SK-N-SH (cell line): Measurements from ENCODE around the gene APBA2. TPM values are rescaled to one million over a fixed set of nuclear protein-coding genes. Genes with fewer than 3 reads are reported as not detected.

ENCODE experiments used
- CTCF ChIA-PET: fragments of 300-600, 350-600 bp; formaldehyde crosslinking; extraction: SDS; loops from one replicate; lab custom pipeline; 2021; lab: Yijun Ruan, JAX
- POLR2A ChIA-PET: fragments of 350-600 bp; sonication (Branson Sonifier 250); formaldehyde crosslinking; extraction: SDS; loops from one replicate; lab custom pipeline; 2020; ENCODE audit warnings: antibody characterized with exemption, inconsistent platforms; lab: Yijun Ruan, JAX
- DNase-seq: peaks from one replicate; pipeline ENCODE4 v3.0.0; 2012
- H2AFZ ChIP-seq: fragments of 200-600 bp; sonication (generic); 2 replicates; pipeline ENCODE4 v1.8.1; 2016; ENCODE audit warnings: antibody characterized with exemption, mild to moderate bottlenecking, low read depth
- H3F3A ChIP-seq: fragments of 200-600 bp; sonication (generic); replicated peaks from 2 replicates; pipeline ENCODE3; 2016; ENCODE audit warnings: antibody characterized with exemption, mild to moderate bottlenecking; ENCODE audit not compliant: insufficient read depth
- H3K27ac ChIP-seq, 2 experiments: fragments of 200-500 bp in 1 of 2; fragments of 200-600 bp in 1 of 2; sonication (Bioruptor generic) in 1 of 2; sonication (generic), shearing (Covaris generic) in 1 of 2; 2 replicates each; pipeline versions ENCODE4 v1.5.1 to v1.6.1; 2014 to 2016; ENCODE audit warnings: low read depth in 2 of 2, inconsistent platforms in 1 of 2, low read length in 1 of 2, mild to moderate bottlenecking in 1 of 2, mixed read lengths in 1 of 2
- H3K27me3 ChIP-seq: fragments of 200-600 bp; sonication (generic), shearing (Covaris generic); 2 replicates; pipeline ENCODE4 v1.6.1; 2016; ENCODE audit warnings: mixed run types; ENCODE audit not compliant: insufficient read depth
- H3K36me3 ChIP-seq, 2 experiments: fragments of 200-500 bp in 1 of 2; fragments of 200-600 bp in 1 of 2; sonication (Bioruptor generic) in 1 of 2; sonication (generic) in 1 of 2; replicated peaks in 1 of 2; 2 replicates each; pipeline versions ENCODE3 to v1.5.1; 2014 to 2016; ENCODE audit warnings: low read length in 1 of 2, mild to moderate bottlenecking in 1 of 2; ENCODE audit not compliant: insufficient read depth in 2 of 2, control insufficient read depth in 1 of 2
- H3K4me1 ChIP-seq, 2 experiments: fragments of 200-500 bp in 1 of 2; fragments of 200-600 bp in 1 of 2; sonication (Bioruptor generic) in 1 of 2; sonication (generic), shearing (Covaris generic) in 1 of 2; 2 replicates each; pipeline versions ENCODE4 v1.5.1 to v1.6.1; 2014 to 2016; ENCODE audit warnings: low read depth in 1 of 2, low read length in 1 of 2, mixed run types in 1 of 2; ENCODE audit not compliant: insufficient read depth in 2 of 2, control insufficient read depth in 1 of 2
- H3K4me2 ChIP-seq: fragments of 200-600 bp; sonication (generic), shearing (Covaris generic); 2 replicates; pipeline ENCODE4 v1.6.1; 2017; ENCODE audit warnings: mixed run types
- H3K4me3 ChIP-seq, 2 experiments: fragments of 200-500 bp in 1 of 2; fragments of 200-600 bp in 1 of 2; sonication (Bioruptor generic) in 1 of 2; sonication (generic), shearing (Covaris generic) in 1 of 2; 2 replicates each; pipeline versions ENCODE4 v1.5.1 to v1.8.1; 2014 to 2016; ENCODE audit warnings: low read depth in 2 of 2, inconsistent platforms in 1 of 2, low read length in 1 of 2, mild to moderate bottlenecking in 1 of 2, mixed read lengths in 1 of 2, moderate library complexity in 1 of 2
- H3K79me2 ChIP-seq: fragments of 200-600 bp; sonication (generic); 2 replicates; pipeline ENCODE4 v1.8.1; 2017; ENCODE audit warnings: mild to moderate bottlenecking; ENCODE audit not compliant: insufficient read depth
- H3K9ac ChIP-seq: fragments of 200-600 bp; sonication (generic); 2 replicates; pipeline ENCODE4 v1.6.1; 2017; ENCODE audit warnings: mixed run types
- H3K9me2 ChIP-seq: fragments of 200-600 bp; sonication (generic); 2 replicates; pipeline ENCODE4 v1.6.1; 2017; ENCODE audit warnings: mixed run types
- H3K9me3 ChIP-seq: fragments of 200-600 bp; sonication (generic); 2 replicates; pipeline ENCODE4 v1.6.1; 2017; ENCODE audit warnings: mixed run types, mild to moderate bottlenecking, moderate library complexity
- H4K20me1 ChIP-seq: fragments of 200-600 bp; sonication (generic); 2 replicates; pipeline ENCODE4 v1.6.1; 2017; ENCODE audit warnings: mild to moderate bottlenecking, mixed run types; ENCODE audit not compliant: insufficient read depth
- EP300 ChIP-seq, 2 experiments: IDR thresholded peaks; 2 replicates each; pipeline versions ENCODE4 v1.4.0 to v1.6.1; 2012; ENCODE audit warnings: borderline replicate concordance in 1 of 2, low read depth in 1 of 2, low read length in 1 of 2
- EZH2phosphoT487 ChIP-seq: fragments of 200-600 bp; sonication (generic); IDR thresholded peaks from 2 replicates; pipeline ENCODE4 v1.6.1; 2017; ENCODE audit warnings: low read depth, mixed run types, mild to moderate bottlenecking, antibody characterized with exemption, moderate library complexity, borderline replicate concordance
- FOSL2 ChIP-seq: IDR thresholded peaks from 2 replicates; pipeline ENCODE4 v1.4.0; 2012; ENCODE audit warnings: low read depth, mild to moderate bottlenecking, moderate library complexity, borderline replicate concordance
- FOXM1 ChIP-seq: IDR thresholded peaks from 2 replicates; pipeline ENCODE4 v1.4.0; 2012; ENCODE audit warnings: low read depth, mild to moderate bottlenecking
- JUND ChIP-seq: IDR thresholded peaks from 2 replicates; pipeline ENCODE4 v1.4.0; 2012
- MAX ChIP-seq: IDR thresholded peaks from 2 replicates; pipeline ENCODE4 v1.4.0; 2012; ENCODE audit warnings: low read depth
- MEF2A ChIP-seq: IDR thresholded peaks from 2 replicates; pipeline ENCODE4 v1.4.0; 2012; ENCODE audit warnings: low read depth, borderline replicate concordance
- MXI1 ChIP-seq: IDR thresholded peaks from 2 replicates; pipeline ENCODE4 v1.6.1; 2012; ENCODE audit warnings: mild to moderate bottlenecking, low read depth, low read length, improper control_type of control experiment
- NFIC ChIP-seq: IDR thresholded peaks from 2 replicates; pipeline ENCODE4 v1.4.0; 2012; ENCODE audit warnings: borderline replicate concordance
- NRF1 ChIP-seq: IDR thresholded peaks from 2 replicates; pipeline ENCODE4 v1.6.1; 2012; ENCODE audit warnings: low read depth, mild to moderate bottlenecking, low read length
- POLR2AphosphoS5 ChIP-seq: IDR thresholded peaks from 2 replicates; pipeline ENCODE4 v1.6.1; 2012; ENCODE audit warnings: low read depth, low read length
- RFX5 ChIP-seq: IDR thresholded peaks from 2 replicates; pipeline ENCODE4 v1.6.1; 2012; ENCODE audit warnings: mild to moderate bottlenecking, improper control_type of control experiment, low read length
- SIN3A ChIP-seq: IDR thresholded peaks from 2 replicates; pipeline ENCODE4 v1.6.1; 2012; ENCODE audit warnings: low read depth, mild to moderate bottlenecking, low read length, moderate library complexity, borderline replicate concordance
- SMC3 ChIP-seq: IDR thresholded peaks from 2 replicates; pipeline ENCODE4 v1.6.1; 2012; ENCODE audit warnings: low read depth, low read length, improper control_type of control experiment
- TEAD4 ChIP-seq: IDR thresholded peaks from 2 replicates; pipeline ENCODE4 v1.4.0; 2012; ENCODE audit warnings: mild to moderate bottlenecking, borderline replicate concordance; ENCODE audit not compliant: insufficient read depth
- USF1 ChIP-seq: IDR thresholded peaks from 2 replicates; pipeline ENCODE4 v1.4.0; 2012; ENCODE audit warnings: low read depth, borderline replicate concordance
- YY1 ChIP-seq: IDR thresholded peaks from 2 replicates; pipeline ENCODE4 v1.4.0; 2012; ENCODE audit warnings: low read depth, mild to moderate bottlenecking
- WGBS: methylation state at CpG from one replicate; pipeline ENCODE4 v1.1.6; 2017; ENCODE audit warnings: low lambda C conversion rate; 5-methylcytosine and 5-hydroxymethylcytosine counted together
- polyA plus RNA-seq, 3 experiments: library from polyadenylated mRNA; depleted of rRNA; stranded (reverse); fragments of >200 nt; gene quantifications; 2 replicates each; pipeline ENCODE4 v1.2.3, GENCODE V29; 2012
- TF ChIP-seq, protein P1 (sequence below): fragments of 200-600 bp; sonication (generic); IDR thresholded peaks from 2 replicates; pipeline ENCODE4 v1.6.1; 2017; ENCODE audit warnings: antibody characterized with exemption, mild to moderate bottlenecking, moderate library complexity
- TF ChIP-seq, protein P2 (sequence below): IDR thresholded peaks from 2 replicates; pipeline ENCODE4 v1.4.0; 2012; ENCODE audit warnings: low read depth, borderline replicate concordance
- TF ChIP-seq, protein P3 (sequence below): fragments of 150-350 bp; IDR thresholded peaks from 2 replicates; pipeline ENCODE4 v1.6.1; 2016; ENCODE audit warnings: mild to moderate bottlenecking, low read depth, low read length

Gene APBA2
- polyA plus RNA-seq, 1 of the 3 experiments (the other 2 are of a cell fraction): 12.7 TPM

- H3K9ac ChIP-seq: no peak overlapping the region
- TF ChIP-seq MEF2A: no peak
- TF ChIP-seq POLR2AphosphoS5: no peak
- no peak for TF ChIP-seq NRF1
- no peak for TF ChIP-seq EZH2phosphoT487
- TF ChIP-seq FOXM1: no peak
- TF ChIP-seq JUND: no peak
- TF ChIP-seq, protein P1, sequence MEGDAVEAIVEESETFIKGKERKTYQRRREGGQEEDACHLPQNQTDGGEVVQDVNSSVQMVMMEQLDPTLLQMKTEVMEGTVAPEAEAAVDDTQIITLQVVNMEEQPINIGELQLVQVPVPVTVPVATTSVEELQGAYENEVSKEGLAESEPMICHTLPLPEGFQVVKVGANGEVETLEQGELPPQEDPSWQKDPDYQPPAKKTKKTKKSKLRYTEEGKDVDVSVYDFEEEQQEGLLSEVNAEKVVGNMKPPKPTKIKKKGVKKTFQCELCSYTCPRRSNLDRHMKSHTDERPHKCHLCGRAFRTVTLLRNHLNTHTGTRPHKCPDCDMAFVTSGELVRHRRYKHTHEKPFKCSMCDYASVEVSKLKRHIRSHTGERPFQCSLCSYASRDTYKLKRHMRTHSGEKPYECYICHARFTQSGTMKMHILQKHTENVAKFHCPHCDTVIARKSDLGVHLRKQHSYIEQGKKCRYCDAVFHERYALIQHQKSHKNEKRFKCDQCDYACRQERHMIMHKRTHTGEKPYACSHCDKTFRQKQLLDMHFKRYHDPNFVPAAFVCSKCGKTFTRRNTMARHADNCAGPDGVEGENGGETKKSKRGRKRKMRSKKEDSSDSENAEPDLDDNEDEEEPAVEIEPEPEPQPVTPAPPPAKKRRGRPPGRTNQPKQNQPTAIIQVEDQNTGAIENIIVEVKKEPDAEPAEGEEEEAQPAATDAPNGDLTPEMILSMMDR: no peak
- TF ChIP-seq MXI1: no peak
- TF ChIP-seq, protein P2, sequence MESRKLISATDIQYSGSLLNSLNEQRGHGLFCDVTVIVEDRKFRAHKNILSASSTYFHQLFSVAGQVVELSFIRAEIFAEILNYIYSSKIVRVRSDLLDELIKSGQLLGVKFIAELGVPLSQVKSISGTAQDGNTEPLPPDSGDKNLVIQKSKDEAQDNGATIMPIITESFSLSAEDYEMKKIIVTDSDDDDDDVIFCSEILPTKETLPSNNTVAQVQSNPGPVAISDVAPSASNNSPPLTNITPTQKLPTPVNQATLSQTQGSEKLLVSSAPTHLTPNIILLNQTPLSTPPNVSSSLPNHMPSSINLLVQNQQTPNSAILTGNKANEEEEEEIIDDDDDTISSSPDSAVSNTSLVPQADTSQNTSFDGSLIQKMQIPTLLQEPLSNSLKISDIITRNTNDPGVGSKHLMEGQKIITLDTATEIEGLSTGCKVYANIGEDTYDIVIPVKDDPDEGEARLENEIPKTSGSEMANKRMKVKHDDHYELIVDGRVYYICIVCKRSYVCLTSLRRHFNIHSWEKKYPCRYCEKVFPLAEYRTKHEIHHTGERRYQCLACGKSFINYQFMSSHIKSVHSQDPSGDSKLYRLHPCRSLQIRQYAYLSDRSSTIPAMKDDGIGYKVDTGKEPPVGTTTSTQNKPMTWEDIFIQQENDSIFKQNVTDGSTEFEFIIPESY: no peak
- no peak for TF ChIP-seq RFX5
- no peak for TF ChIP-seq USF1
- no peak for TF ChIP-seq EP300 (IDR thresholded peaks at IDR 0.05; ENCODE audit: borderline replicate concordance in 1 of 2, low read depth in 1 of 2, low read length in 1 of 2)
- no peak for TF ChIP-seq TEAD4
- CTCF ChIA-PET: interaction anchor here (2.7 to 4.5 kb wide), 2 partner anchors 12 to 23 kb away, joined by 7 to 24 read pairs; no protein-coding TSS in a partner anchor
Observed at GRCh38 chr15:29079479-29079878, 193.7 kb downstream of the APBA2 start.

DNA sequence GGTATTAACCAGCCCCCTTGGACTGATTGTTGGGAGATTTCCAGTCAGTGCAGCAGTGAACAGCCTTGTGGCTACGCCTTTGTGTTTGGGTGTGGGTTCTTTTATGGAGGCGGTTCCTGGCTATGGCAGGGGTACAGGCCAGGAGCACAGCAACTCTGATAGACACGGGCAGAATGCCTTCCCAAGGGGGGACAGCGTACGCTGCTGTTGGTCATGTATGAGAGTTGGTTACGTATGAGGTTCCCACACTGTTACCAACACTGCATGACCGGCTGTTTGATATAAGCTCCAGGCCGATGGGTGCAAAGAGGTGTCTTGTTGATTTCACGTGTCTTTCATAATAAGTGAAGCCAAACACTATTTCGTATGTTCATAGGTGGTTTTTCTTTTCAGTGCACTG is 196.0 kb downstream of the APBA2 start:
- Histone ChIP-seq H3K4me2 (no peak overlapping the region), H4K20me1 (no peaks in the 10 kb centered on the region), H3K27ac (no peak overlapping the region), H3K27me3 (no peaks in the 10 kb centered on the region), H3K9me2 (no peaks in the 10 kb centered on the region), H3K9me3 (no peaks in the 10 kb centered on the region), H3K9ac (no peak overlapping the region), H3F3A (no peaks in the 10 kb centered on the region), H2AFZ (no peak overlapping the region), H3K36me3 (no peaks in the 10 kb centered on the region), H3K4me1 (peaks cover 0 to 8% of the 10 kb centered on the region in 2 experiments; a peak in 1 of 4 replicates), H3K79me2 (no peaks in the 10 kb centered on the region), H3K4me3 (no peak overlapping the region)
- no peak for DNase-seq
- WGBS: 85% methylated on average over 9 of the region's 10 CpGs
- POLR2A ChIA-PET: no interaction called here
- CTCF ChIA-PET: interaction anchor here (1.7 to 4.5 kb wide), 3 partner anchors 9 to 32 kb away, joined by 5 to 24 read pairs (median 16); no protein-coding TSS in a partner anchor
- TF ChIP-seq NFIC (no peak), FOSL2 (no peak), YY1 (no peak), MEF2A (no peak), FOXM1 (no peak), MAX (no peak), SMC3 (no peak), SIN3A (no peak)
- TF ChIP-seq, protein P3, sequence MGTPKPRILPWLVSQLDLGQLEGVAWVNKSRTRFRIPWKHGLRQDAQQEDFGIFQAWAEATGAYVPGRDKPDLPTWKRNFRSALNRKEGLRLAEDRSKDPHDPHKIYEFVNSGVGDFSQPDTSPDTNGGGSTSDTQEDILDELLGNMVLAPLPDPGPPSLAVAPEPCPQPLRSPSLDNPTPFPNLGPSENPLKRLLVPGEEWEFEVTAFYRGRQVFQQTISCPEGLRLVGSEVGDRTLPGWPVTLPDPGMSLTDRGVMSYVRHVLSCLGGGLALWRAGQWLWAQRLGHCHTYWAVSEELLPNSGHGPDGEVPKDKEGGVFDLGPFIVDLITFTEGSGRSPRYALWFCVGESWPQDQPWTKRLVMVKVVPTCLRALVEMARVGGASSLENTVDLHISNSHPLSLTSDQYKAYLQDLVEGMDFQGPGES: no peak
- TF ChIP-seq, protein P1: no peak

More at GRCh38 chr15:29079479-29079878, 193.7 kb downstream of the APBA2 start:
- Histone ChIP-seq H4K20me1 (no peaks in the 10 kb centered on the region), H3K27ac (no peak overlapping the region), H2AFZ (no peak overlapping the region), H3K4me1 (peaks cover 0 to 8% of the 10 kb centered on the region in 2 experiments; a peak in 1 of 4 replicates), H3K4me2 (no peak overlapping the region), H3K79me2 (no peaks in the 10 kb centered on the region), H3K4me3 (no peak overlapping the region), H3K9me3 (no peaks in the 10 kb centered on the region), H3K27me3 (no peaks in the 10 kb centered on the region), H3K36me3 (no peaks in the 10 kb centered on the region), H3K9me2 (no peaks in the 10 kb centered on the region), H3F3A (no peaks in the 10 kb centered on the region)
- no peak for DNase-seq
- 73% methylated on average over 2 of the region's 5 CpGs for WGBS
- POLR2A ChIA-PET: no interaction called here
